Measurements from ENCODE around the gene GCGR. TPM values are rescaled to one million over a fixed set of nuclear protein-coding genes. Genes with fewer than 3 reads are reported as not detected.
"Not testable (repeated sequence)": the region's sequence is repeated elsewhere in the genome, so short reads cannot be mapped to it uniquely, and the experiment has no call there.

The GCGR gene
- total RNA-seq, 1 donor from 2014 or later = 0.17 TPM

DNA sequence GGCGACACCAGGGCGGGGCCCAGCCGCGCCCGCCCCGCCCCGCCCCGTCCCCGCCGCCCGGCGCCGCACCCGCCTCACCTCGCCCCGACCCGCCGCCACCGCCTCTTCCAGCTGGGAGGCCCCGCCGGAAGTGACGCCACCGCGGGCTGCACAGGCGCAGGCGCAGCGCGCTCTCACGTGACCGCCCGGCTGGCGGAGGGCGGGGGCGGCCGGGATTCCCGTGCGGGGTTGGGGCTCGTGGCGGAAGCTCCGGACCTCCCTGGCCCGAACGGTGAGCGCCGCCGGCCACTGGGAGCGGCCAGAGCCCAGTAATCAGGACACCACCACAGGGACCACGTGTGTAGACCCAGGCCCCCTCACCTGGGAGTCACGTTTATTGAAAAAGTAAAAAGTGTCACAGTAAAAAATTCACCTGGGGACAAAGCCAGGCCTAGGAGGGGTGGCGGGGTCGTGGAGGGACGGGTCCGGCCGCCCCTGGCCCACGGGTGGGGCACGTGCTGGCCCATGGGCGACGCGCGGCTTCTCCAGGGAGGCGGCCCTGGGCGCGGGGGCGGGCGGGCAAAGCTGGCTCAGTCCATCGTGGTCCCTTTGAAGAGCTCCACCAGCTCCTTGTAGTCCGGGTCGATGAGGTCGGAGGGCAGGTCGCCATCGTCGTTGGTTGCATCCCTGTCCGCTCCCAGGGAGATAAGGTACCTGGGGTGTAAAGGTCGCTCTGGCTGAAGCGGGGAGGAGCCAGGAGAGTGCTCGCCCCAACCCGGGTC lies 29.4 kb downstream of the GCGR start, which contains the start of gene MCRIP1:
Gene MCRIP1 (minus strand): TSS at position 132 of the 761 bp plus-strand sequence. CDS start 8,785 bp downstream, outside the sequence.
- DNase-seq = peak; percentile 96

DNA sequence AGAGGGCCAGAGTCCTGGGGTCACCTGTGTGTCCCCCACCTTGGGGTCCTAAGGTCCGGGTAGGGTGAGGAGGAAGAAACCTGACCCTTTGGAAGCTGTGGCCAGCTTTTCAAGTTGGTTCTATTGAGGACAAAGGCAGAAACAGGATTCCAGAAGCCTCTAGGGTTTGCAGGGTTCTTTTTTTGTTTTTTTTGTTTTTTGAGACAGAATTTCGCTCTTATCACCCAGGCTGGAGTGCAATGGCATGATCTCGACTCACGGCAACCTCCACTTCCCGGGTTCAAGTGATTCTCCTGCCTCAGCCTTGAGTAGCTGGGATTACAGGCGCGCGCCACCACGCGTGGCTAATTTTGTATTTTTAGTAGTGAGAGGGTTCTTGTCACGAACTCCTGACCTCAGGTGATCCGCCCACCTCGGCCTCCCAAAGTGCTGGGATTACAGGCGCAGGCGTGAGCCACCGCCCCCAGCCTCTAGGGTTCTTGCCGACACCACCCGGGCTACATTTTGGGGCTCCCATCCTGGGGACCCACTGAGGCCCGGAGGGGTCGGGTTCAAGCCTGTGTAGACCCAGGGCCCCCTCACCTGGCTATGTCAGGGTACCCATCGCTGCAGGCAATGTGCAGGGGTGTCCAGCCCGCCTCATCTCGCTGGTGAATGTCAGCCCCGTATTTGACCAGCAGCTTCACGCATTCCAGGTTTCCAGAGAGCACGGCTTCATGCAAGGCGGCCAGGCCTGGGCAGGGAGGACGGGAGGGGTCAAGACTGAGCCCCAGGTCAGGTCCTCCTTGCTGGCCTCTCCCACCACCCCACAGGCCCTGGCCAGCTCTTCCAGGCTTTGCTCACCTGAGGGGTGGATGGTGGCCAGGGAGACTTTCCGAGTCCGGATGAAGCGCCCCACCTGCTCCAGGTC lies 30.2 kb downstream of the GCGR start:
- no peak for DNase-seq

DNA sequence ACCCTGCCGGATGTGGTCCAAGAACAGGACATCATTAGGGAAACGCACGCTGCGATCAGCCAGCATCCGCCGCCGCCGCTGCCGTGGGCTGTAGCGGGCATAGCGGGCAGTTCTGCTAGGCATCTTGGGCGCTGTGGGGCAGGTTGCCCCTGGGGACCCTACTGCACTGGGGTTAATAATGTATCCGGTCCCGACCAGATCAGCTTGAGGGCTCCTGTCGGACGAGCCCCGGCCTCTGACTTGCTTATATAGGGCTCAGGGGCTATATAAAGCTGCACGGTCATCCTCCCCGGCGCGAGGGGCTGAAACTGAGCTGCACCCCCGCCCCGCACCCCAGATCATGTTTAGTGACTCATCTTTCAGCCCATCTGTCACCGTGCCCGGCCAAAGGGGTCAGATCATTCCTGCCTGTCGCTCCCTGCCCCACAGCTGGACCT lies 30.9 kb downstream of the GCGR start, which contains the start of gene PPP1R27:
Gene PPP1R27 (minus strand): TSS at position 220 of the 437 bp plus-strand sequence. CDS start 97 bp downstream, at position 123.
- no peak for DNase-seq

DNA sequence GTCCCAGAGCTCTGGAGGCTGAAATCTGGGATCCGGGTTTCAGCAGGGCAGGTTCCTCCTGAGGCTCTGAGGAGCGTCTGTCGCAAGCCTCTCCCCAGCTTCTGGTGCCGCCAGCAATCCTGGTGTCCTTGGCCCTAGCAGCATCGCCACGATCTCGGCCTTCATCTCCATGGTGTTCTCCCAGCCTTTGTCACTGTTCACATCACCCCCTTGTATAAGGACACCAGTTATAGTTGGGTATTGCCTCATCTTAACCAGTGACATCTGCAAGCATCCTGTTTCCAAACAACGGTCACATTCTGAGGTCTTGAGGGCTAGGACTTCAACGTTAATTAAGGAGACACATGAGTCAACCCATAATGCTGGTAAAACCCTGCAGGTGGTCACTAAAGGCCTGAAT lies 33.7 kb downstream of the GCGR start:
- DNase-seq = no peak

DNA sequence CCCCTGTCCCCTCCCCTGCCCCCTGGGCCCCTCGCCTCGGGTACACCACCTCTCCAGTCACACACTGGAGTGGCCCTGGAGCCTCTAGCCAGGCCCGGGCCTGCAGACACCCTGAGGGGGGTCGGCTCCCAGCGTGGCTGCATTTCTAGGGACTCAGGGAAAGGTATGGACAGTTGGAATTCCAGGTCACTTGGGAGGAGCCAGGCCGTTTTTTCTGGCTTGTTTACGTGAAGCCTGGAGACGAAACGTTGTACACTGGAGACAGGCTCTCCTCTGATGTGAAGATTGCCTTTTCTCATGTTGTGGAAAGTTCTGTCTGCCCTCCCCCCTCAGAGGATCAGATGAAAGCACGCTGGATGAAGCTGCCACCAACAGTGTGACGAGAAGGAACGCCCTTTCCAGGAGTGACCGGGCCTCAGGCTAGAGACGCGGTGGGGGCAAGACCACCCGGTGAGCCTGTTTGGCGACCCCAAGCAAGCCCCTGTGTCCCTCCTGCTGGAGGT lies 34.9 kb downstream of the GCGR start:
- DNase-seq = no peak

DNA sequence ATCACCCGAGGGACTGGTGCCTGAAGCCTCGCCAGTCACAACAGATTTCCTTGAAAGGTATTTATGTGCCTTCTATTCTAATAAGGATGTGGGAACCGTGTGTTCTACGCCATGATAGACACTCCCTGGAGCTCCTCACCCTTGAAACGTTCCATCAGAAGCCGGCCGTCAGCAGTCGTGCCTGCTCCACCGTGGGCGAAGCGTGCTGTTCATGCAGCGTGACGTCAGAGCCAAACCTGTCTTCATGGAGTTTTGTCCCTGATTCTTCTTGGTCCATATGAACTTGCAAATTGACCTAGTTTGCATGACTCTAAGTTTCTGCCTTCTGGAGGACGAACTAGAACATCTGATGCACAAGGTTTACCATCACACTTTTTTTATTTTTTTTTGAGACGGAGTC lies 35.4 kb downstream of the GCGR start:
- DNase-seq = no peak

DNA sequence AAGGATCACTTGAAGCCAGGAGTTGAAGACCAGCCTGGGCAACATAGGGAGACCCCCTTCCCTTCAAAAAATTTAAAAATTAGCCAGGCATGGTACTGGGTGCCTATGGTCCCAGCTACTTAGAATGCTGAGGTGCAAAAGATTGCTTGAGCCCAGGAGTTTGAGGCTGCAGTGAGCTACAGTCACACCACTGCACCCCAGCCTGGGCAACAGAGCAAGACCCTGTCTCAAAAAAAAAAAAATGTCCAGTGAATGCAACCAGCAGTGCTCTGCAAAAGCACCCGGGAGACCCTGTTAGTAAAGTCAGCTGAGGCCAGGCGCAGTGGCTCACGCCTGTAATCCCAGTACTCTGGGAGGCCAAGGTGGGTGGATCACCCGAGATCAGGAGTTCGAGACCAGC lies 36.1 kb downstream of the GCGR start:
- not testable (repeated sequence) for DNase-seq

DNA sequence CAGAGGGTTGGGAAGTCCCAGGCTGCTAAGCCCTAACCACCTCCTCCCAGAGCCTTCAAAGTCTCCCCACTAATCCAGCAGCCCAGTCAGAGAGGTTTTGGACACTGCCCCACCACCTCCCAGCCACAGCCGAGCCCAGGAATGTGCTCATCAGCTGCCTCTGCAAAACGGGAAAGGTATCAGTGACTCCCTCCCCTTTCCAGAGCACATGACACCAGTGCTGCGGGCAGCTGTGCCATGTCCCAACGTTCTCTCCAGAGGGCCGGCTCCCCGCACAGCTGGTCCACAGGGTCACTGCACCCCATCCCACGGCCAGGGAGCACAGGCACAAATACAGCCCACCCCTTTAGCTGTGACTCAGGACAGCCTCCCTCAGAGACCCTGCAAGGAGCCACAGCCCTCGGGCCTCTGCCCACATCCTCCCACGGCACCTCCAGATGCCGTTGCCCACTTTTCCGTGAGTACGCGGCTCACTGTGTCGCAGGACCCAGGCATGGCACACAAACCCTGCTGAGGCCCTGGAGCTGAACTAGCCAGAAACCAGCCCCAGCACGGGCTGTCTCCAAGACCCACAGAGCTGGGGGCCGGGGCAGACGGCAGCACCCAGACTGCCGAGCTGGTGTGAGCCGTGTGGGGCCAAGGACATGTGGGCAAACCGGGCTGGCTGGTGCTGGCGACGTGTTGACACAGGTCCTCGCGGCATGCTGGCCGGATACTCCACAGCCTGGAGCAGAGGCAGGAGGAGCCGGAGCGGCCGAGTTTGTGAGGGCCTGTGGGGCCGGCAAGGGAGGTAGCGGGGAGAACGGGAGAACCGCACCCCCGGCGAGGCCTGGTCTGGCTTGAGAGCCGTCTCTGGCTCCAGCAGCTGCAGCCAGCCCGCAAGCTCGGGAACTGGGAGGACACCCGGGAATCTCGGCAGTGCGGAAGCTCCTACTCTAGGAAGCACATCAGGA lies 37.2 kb downstream of the GCGR start:
- DNase-seq = no peak

DNA sequence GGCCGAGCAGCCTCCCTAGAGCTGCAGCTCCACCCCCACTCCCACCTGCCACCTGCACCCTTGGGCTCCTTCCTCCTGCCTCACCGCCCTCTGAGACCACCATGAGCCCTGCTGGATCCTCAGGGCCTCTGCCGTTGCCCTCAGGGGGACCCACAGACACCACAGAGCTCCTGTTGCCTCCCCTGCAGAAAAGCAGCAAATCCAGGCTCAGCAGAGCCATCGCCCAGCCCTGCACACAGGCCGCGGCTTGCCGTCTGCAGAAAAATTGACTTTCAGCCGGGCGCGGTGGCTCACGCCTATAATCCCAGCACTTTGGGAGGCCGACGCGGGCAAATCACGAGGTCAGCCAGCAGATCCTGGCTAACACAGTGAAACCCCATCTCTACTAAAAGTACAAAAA lies 37.9 kb downstream of the GCGR start:
- no peak for DNase-seq

DNA sequence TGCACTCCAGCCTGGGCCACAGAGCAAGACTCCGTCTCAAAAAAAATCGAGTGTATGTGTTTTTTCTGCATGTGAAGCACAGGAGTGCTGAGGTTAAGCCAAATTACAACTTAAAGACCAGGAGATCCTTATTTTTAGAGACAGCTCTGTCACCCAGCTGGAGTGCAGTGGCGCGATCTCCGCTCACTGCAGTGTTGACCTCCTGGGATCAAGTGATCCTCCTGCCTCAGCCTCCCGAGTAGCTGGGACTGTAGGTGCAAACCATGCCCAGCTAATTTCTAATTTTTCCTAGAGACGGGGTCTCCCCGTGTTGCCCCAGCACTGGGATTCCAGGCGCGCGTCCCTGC lies 38.4 kb downstream of the GCGR start:
- no peak for DNase-seq

DNA sequence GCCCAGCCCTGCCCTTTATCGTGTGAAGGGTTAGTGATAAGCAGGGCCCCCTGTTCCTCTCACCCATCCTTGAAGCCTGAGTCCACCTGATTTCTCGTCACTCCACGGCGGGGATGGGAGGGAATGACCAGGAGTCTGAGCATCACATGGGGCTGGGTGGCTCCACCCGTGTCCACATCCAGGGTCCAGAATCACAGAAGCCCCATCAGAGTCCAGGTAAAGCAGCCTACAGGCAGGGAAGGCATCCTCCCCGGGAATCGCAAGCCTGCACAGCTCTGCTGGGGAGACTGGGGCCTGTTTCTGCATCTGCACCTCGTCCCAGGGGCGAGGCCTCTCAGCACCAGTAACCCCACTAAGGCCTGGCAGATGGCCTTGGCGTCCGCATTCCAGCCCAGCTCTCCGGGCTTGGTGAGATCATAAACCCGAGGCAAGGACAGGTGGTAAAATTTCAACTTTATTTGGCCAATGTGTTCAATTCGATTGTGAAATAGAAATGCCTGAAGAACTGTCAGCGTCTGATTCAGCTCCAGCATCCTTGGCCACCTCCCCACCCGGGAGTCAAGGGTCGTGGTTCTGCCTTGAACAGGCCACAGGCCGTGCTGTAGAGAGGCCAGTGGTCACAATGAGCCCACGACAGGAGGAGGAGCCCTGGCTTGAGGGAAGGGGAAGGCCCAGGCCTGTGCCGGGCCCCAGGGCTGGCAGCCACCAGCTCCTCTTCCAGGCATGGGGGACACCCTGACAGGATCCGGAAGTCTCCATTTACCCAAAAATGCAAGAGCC lies 39.0 kb downstream of the GCGR start:
- no peak for DNase-seq

DNA sequence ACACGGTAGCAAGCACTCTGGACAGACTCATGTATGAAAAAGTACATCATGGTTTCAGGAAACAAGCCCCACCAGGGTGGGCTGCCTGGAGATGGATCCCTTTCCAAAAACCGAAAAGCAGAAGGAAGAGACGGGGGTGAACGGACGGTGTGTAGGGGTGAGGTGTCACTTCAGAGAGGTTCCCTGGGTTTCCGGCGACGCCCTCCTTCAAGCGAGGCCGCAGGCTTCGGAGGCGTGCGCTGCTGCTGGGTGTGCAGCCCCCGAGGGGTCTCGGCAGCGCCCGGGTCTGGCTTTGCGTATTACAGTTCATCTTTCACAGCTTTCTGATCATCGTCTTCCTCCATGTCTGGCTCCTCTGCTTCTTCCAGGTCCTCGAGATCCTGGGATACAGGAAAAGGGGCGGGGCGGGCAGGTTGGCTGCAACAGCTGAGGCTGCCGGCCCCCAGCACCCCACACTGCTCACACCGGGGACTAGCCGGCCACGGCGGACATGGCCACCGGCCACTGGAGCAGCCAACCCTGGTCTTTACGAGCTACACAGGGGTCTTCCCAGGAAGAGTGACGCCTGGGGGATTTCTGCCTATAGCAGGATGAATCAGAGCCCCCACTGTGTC lies 39.9 kb downstream of the GCGR start:
- no peak for DNase-seq

DNA sequence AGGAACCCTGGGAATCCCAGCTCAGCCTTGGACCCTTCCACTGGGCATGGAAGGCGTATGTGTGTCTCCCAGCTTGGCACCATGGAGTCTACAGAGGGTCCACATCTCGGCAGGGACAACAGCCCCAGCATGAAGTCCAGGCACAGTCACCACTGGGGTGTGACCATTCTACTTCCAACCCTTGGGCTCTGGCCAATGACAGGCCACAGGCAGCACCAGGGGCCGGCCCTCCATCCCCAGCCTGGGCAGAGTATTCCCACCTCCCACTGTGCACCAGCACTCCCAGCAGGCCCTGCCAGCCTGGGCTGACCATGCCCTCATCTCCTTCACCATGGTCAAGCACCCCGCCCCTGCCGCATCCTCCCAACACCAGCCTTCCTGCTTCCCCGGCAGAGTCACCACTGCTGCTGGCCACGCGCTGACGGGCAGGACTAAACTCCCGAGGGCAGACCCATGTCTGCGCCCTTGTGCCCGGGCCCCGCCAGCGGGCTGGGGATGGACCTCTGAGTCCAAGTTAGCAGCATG lies 40.4 kb downstream of the GCGR start:
- no peak for DNase-seq

DNA sequence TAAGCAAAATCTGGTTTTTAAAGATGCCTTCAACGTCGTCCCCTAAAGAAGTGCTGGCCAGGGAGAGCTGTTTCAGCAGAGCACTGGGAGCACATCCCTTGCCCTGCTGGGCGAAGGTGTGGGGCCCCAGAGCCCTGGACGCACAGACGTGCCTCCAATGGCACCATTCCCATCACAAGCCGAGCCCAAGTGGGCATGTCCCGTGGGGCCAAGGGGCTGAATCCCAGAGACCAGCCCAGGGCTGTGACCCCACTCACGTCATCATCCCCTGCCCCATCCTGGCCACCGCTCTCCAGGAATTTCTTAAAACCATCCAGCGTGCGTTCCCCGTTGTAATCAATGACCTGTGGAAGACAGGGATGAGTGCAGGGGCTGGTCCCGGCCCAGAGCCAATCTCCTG lies 40.9 kb downstream of the GCGR start:
- DNase-seq = no peak

DNA sequence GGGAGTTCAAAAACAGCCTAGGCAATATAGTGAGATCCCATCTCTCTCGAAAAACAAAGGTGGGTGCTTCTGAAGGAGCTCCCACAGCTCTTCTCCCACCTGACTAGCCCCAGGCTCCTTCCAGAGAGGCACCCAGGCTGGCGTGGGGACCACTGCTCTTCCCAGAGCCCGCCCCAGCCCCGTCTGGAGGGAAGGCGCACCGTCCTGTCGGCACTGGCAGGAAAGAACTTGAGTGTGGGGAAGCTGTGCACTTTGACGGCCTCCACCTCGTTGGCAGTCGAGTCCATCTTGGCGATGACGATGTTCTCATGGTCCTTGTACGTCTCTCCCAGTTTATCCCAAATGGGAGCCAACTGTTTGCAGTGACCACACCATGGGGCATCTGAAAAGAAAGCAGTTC lies 41.4 kb downstream of the GCGR start:
- no peak for DNase-seq

DNA sequence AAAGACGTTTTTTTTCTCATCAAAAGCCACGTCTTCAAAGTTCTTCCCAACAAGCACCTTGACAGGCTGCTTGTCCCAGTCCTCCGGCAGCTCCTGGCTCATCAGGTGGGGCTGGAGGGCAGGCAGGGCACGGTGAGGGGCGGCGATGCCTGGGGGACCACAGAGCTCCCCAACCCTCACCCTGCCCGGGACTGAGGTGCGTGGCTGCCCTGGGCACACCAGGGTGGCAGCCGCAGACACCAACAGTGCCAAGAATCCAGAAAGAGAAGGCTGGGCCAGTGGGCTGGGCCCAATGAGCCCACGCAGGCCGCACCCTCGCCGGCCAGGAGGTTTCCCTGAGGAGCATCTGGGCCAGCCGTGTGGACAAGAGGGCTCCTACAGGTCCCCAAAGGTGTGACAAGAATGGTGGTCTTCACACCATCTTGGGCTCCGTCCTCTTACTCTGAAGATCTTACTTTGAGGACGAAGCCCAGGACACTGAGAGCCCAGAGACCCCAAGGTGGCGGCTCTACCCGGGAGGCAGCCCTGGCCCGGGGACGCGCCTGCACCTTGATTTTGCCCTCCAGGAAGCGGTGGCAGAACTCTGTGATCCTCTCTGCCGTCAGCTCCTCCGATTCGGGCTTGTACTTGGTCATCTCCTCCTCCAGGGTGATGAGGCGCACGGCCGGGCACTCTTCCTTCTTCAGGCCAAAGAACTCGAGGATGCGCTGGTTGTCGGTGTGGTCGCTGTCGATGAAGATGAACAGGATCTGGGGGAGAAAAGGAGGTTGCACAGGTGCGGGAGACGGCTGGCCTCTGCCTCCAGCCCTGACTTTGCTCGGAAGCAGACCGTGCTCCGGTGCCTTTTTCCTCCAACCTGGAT lies 42.2 kb downstream of the GCGR start:
- no peak for DNase-seq

DNA sequence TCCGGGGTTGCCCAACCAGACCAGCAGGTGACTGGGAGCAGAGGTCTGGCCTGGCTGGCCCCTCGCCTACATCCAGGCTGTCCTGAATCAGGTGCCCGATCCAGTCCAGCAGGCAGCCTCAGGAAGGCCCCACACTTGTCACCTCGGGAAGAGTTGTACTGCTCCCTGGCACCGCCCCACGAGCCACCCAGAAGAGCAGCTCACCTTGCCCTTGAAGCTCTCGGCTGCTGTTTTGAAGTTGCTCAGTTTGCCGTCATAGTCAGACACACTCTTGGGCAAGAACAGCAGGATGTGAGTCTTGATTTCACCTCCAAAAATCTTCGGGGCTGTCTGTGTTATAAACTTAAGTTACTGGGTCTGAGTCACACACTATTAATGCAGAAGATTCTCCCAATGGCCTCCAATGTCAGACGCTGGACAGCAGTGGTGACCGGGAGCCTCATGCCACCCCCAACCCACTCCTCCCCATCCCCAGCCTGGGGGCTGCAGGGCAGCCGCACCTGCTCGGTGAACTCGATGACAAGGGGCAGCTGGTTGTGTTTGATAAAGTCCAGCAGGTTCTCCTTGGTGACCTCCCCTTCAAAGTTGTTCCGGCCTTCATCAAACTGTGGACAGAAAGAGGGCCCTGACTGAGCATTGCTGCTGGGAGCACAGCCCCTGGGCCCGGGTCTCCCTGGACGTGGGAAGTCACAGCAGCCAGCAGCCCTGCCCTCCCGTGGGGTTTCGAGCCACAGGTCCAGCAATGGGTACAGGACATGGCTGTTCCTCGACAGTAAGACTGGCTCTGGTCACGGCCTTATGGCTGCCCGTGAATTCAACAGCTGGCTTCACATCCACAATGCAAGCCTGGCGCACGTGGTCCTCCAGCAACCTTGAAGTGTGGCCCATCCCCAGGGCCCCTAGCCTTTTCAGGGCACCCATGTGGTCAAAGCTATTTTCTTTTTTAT lies 43.1 kb downstream of the GCGR start:
- DNase-seq = no peak

DNA sequence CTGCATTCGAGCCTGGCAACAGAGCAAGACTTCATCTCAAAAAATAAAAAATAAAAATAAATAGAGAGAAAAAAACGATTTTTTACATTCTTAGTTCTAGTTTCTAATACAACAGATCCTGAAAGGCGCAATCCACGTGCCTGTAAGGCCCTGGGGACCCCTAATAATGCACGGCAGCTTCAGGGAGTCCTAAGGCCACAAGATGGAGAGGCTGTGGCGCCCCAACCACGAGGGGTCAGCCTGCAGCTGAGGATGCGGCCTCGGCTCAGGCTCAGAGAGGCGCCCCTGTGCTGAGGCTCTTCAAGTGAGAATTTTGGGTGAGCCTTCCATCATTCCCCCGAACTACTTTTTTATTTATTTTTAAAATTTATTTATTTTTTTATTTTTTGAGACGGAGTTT lies 45.5 kb downstream of the GCGR start:
- DNase-seq = no peak

DNA sequence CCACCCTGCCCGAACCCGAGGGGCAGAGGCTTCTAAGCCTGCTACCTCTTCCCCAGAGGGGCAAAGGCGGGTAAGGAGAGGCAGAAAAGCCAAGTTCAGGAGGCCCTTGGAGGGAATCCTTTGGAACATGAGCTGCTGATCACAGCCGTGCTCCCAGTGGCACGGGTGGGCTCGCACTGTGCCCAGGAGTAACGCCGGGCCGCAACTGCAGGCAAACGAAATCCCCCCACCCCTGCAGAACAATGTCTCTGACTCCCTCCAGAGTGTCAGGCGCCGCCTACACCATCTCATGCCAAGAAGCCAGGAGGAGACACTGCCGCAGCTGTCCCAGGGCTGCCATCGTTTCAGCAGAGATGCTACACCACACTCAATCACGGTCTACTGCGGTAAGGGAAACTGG lies 47.5 kb downstream of the GCGR start:
- DNase-seq = no peak
